ENCODE results near the gene PEX10. TPM values are rescaled to one million over a fixed set of nuclear protein-coding genes. Genes with fewer than 3 reads are reported as not detected.

Gene PEX10
- total and polyA plus RNA-seq, 2 of the 8 experiments (the other 6 are each of a cell fraction or from before 2014, with no cell fraction given) = 24.3 to 26.9 TPM

- Histone ChIP-seq H3K4ac (replicated peaks; ENCODE audit: insufficient read length, low read depth, low read length) (no peak overlapping the region), H3K23me2 (ENCODE audit: low read depth, low read length) (no peaks in the 10 kb centered on the region), H3K23ac (ENCODE audit: insufficient read length) (no peak overlapping the region), H3K27ac (ENCODE audit: low read depth, low read length) (no peak overlapping the region), H3K4me2 (ENCODE audit: insufficient read depth in 1 of 2, low read depth in 2 of 2, low read length in 2 of 2) (no peak overlapping the region), H3K14ac (ENCODE audit: insufficient read length) (no peak overlapping the region), H3K79me2 (ENCODE audit: control insufficient read depth in 1 of 2, insufficient read depth in 2 of 2, low read length in 2 of 2) (no peaks in the 10 kb centered on the region), H3K56ac (replicated peaks; ENCODE audit: insufficient read length, low read depth, low read length) (no peak overlapping the region), H3K36me3 (ENCODE audit: control insufficient read depth in 2 of 4, insufficient read depth in 4 of 4, low read length in 3 of 4) (peaks cover 18 to 74% (median 46%) of the 10 kb centered on the region in 4 experiments), H4K91ac (replicated peaks; ENCODE audit: insufficient read length, low read length) (no peak overlapping the region), H2BK15ac (ENCODE audit: low read length) (no peak overlapping the region), H4K5ac (ENCODE audit: insufficient read length, low read depth, low read length) (no peak overlapping the region), H3K9ac (replicated peaks in 1 of 4; ENCODE audit: extremely low read depth in 1 of 4, low read depth in 3 of 4, low read length in 3 of 4) (no peak overlapping the region), H4K8ac (ENCODE audit: extremely low read depth, insufficient read depth, low read length) (no peak overlapping the region), H3K79me1 (ENCODE audit: low read depth, low read length) (peaks cover 2% of the 10 kb centered on the region; the same call in 1 of the 2 replicates), H2AK5ac (ENCODE audit: low read depth, low read length) (no peak overlapping the region), H2AFZ (ENCODE audit: low read length) (no peak overlapping the region), H2BK5ac (ENCODE audit: low read depth, low read length) (no peak overlapping the region), H3K4me3 (ENCODE audit: extremely low read depth in 1 of 4, insufficient read depth in 2 of 4, low read depth in 3 of 4, low read length in 4 of 4) (no peak overlapping the region), H3K27me3 (replicated peaks in 1 of 4; ENCODE audit: control insufficient read depth in 3 of 4, extremely low read depth in 1 of 4, insufficient read depth in 3 of 4, low read length in 3 of 4) (no peaks in the 10 kb centered on the region), H4K20me1 (replicated peaks in 1 of 2; ENCODE audit: control insufficient read depth in 1 of 2, insufficient read depth in 2 of 2, low read length in 2 of 2) (peaks cover 5 to 19% of the 10 kb centered on the region in 2 experiments), H3K18ac (ENCODE audit: extremely low read depth, low read length) (no peak overlapping the region), H3K9me3 (ENCODE audit: insufficient read depth in 2 of 2, low read depth in 1 of 2, low read length in 1 of 2) (no peaks in the 10 kb centered on the region), H3K4me1 (replicated peaks in 1 of 4; ENCODE audit: control insufficient read depth in 3 of 4, insufficient read depth in 4 of 4, low read length in 3 of 4) (no peaks in the 10 kb centered on the region), H2BK120ac (replicated peaks; ENCODE audit: low read depth, low read length) (no peak overlapping the region), H2BK20ac (ENCODE audit: low read length) (no peak overlapping the region), H2BK12ac (ENCODE audit: low read depth, low read length) (no peak overlapping the region)
- DNase-seq (ENCODE audit: low read depth in 1 of 2, low spot score in 2 of 2) (no peak), FAIRE-seq (no peak)
- no peak for TF ChIP-seq E2F6 (IDR thresholded peaks at IDR 0.05)
- TF ChIP-seq GTF2F1 (IDR thresholded peaks at IDR 0.05; ENCODE audit: borderline replicate concordance, low read depth, low read length) = no peak
- POLR2A ChIA-PET (ENCODE audit: partially characterized antibody) = interaction anchor here (0.8 to 6.7 kb wide), 3 partner anchors 8 to 79 kb away, joined by 4 to 29 read pairs (median 13); partner anchors contain the start of genes MORN1 and RER1
- CTCF ChIA-PET (ENCODE audit: partially characterized antibody) = interaction anchor here (0.6 to 1.5 kb wide), 2 partner anchors 10 to 125 kb away, joined by 3 to 4 read pairs; no protein-coding TSS in a partner anchor
- whole genome bisulfite sequencing, 2 experiments (ENCODE audit: extremely low coverage in 1 of 2, insufficient coverage in 1 of 2, insufficient read length in 1 of 2, insufficient replicate concordance in 2 of 2, low coverage in 1 of 2, low lambda C conversion rate in 2 of 2, missing lambda C conversion rate in 1 of 2) = 9 to 80% methylated on average over 1 to 8 of the region's 14 CpGs
These were observed 11.3 kb downstream of the PEX10 start for GRCh38 chr1:2400950-2401649.

All from H1 (cell line).